Measurements from ENCODE around the gene FAM43B.

Gene FAM43B

GRCh38 chr1:20600156-20600555 lies 47.8 kb downstream of the FAM43B start:
- TF ChIP-seq POLR2AphosphoS5 (IDR thresholded peaks at IDR 0.05; ENCODE audit: low read depth, low read length) (no peak), FOXP2 (optimal IDR thresholded peaks at IDR 0.05; ENCODE audit: borderline replicate concordance, extremely low read depth, extremely low read length, insufficient read depth) (no peak), REST (IDR thresholded peaks at IDR 0.05; ENCODE audit: insufficient read depth in 1 of 2, low read depth in 2 of 2, low read length in 2 of 2) (no peak), TAF1 (IDR thresholded peaks at IDR 0.05; ENCODE audit: borderline replicate concordance, insufficient read depth, low read length) (no peak), SIN3A (IDR thresholded peaks at IDR 0.05; ENCODE audit: borderline replicate concordance, insufficient read depth, low read length) (no peak)

- no peak for TF ChIP-seq POLR2AphosphoS5 (IDR thresholded peaks at IDR 0.05; ENCODE audit: low read depth, low read length)
- TF ChIP-seq TAF1 (IDR thresholded peaks at IDR 0.05; ENCODE audit: borderline replicate concordance, insufficient read depth, low read length), result no peak
- TF ChIP-seq FOXP2 (optimal IDR thresholded peaks at IDR 0.05; ENCODE audit: borderline replicate concordance, extremely low read depth, extremely low read length, insufficient read depth), result no peak
- no peak for TF ChIP-seq SIN3A (IDR thresholded peaks at IDR 0.05; ENCODE audit: borderline replicate concordance, insufficient read depth, low read length)
- TF ChIP-seq REST (IDR thresholded peaks at IDR 0.05; ENCODE audit: insufficient read depth in 1 of 2, low read depth in 2 of 2, low read length in 2 of 2), result no peak
Measured at GRCh38 chr1:20601129-20601825, 48.9 kb downstream of the FAM43B start.

DNA sequence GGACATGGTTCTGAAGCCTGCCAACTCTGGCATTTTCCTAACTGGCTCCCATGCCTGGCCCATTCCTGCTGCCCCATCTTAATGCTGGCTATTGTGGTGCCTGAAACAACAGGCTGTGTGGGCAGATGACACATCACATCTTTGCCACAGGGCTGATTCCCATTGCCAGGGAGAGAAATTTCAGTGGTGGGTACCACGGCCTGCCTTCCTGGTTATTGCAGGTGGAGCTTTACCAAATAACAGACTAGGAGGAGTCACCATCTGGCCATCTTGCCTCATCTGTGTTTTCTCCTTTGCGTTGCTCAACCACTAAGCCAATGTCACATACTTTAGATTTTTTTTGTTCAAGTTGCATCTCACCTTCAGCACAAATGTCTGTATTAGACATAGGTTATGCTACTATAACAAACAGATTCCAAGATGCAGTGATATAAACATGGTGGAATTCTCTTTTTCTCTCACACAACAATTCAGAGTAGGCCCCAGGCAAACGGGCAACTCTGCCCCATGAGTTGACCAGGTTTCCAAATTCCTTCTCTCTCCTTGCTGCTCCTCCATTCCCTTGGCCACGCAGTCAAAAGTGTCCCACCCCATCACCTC lies 50.6 kb downstream of the FAM43B start:
- TF ChIP-seq POLR2AphosphoS5 (IDR thresholded peaks at IDR 0.05; ENCODE audit: low read depth, low read length) (no peak), REST (IDR thresholded peaks at IDR 0.05; ENCODE audit: insufficient read depth in 1 of 2, low read depth in 2 of 2, low read length in 2 of 2) (no peak), TAF1 (IDR thresholded peaks at IDR 0.05; ENCODE audit: borderline replicate concordance, insufficient read depth, low read length) (no peak), FOXP2 (optimal IDR thresholded peaks at IDR 0.05; ENCODE audit: borderline replicate concordance, extremely low read depth, extremely low read length, insufficient read depth) (no peak), SIN3A (IDR thresholded peaks at IDR 0.05; ENCODE audit: borderline replicate concordance, insufficient read depth, low read length) (no peak)

DNA sequence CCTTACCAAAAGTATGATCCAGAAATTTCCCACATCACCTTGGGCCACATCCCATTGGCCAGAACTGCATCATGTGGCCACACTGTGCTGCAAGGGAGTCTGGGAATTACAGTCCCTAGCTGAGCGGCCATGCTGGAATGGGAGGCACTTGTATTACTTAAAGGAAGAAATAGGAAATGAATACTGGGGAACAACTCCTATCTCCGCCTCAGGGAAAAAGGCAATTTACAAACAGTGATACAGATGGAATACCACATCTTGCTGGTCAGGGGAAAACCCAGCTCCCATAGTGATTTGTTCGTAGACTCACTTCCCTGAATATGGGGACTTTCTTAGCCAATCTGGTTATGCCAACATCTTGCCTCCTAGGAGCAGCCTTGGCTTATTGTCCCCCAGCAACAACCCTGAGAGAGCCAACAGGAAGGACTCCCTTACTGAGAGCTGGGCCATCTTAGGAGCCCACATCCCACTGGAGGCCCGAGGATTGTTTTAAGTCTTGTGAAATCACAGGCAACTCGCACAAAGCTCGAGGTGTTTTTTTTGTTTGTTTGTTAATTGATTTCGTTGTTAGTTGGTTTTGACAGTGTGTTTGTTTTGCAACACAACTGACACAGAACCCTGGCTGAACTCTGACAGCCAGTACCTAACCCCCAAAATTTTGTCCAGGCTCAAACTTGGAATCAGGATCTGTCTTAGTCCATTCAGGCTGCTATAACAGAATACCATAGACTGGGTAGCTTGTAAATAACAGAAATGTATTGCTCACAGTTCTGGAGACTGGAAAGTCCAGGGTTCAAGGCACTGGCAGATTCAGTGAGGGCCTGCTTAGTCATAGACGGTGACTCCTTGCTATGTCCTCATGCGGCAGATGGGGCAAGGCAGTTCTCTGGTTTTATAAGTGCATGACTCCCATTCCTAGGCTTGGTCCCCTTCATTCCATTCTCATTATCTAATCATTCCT lies 51.4 kb downstream of the FAM43B start:
- no peak for TF ChIP-seq REST (IDR thresholded peaks at IDR 0.05; ENCODE audit: insufficient read depth in 1 of 2, low read depth in 2 of 2, low read length in 2 of 2)
- no peak for TF ChIP-seq FOXP2 (optimal IDR thresholded peaks at IDR 0.05; ENCODE audit: borderline replicate concordance, extremely low read depth, extremely low read length, insufficient read depth)
- TF ChIP-seq POLR2AphosphoS5 (IDR thresholded peaks at IDR 0.05; ENCODE audit: low read depth, low read length), result no peak
- no peak for TF ChIP-seq SIN3A (IDR thresholded peaks at IDR 0.05; ENCODE audit: borderline replicate concordance, insufficient read depth, low read length)
- no peak for TF ChIP-seq TAF1 (IDR thresholded peaks at IDR 0.05; ENCODE audit: borderline replicate concordance, insufficient read depth, low read length)

All from PFSK-1 (cell line).